Activated CD4-positive, alpha-beta T cell treated with anti-CD3 and anti-CD28 coated beads, Interleukin-2, Interleukin-6, amounts not matched to agents 100 ng/mL and 50 ng/mL, durations not matched to agents 16 hours and 8 hours (primary cell): Measurements from ENCODE around the gene USP17L12.
"Not testable (repeated sequence)": the region's sequence is repeated elsewhere in the genome, so short reads cannot be mapped to it uniquely, and the experiment has no call there.

Experiments used
- DNase-seq: peaks from one replicate; pipeline ENCODE4 v3.0.0-alpha.2; 2020

USP17L12 gene

GRCh38 chr4:9219852-9220251 is at the start of gene USP17L12:
USP17L12 (plus strand) TSS chr4:9220152; CDS start chr4:9220152, 0 bp downstream.
- not testable (repeated sequence) for DNase-seq

- not testable (repeated sequence) for DNase-seq
These were observed 9.6 kb upstream of the USP17L12 start, which contains the start of gene USP17L10 for GRCh38 chr4:9210357-9210756. USP17L10 (plus strand) TSS chr4:9210657; CDS start chr4:9210657, 0 bp downstream.

- not testable (repeated sequence) for DNase-seq
These were observed 5.3 kb upstream of the USP17L12 start for GRCh38 chr4:9214701-9215100.

GRCh38 chr4:9215105-9215504 is 4.8 kb upstream of the USP17L12 start, which contains the start of gene USP17L11:
USP17L11 (plus strand) TSS chr4:9215405; CDS start chr4:9215405, 0 bp downstream.
- not testable (repeated sequence) for DNase-seq

GRCh38 chr4:9224596-9224995 is 4.6 kb downstream of the USP17L12 start, which contains the start of gene USP17L13:
USP17L13 (plus strand) TSS chr4:9224896; CDS start chr4:9224896, 0 bp downstream.
- not testable (repeated sequence) for DNase-seq

- DNase-seq = not testable (repeated sequence)
These were observed 10.3 kb downstream of the USP17L12 start for GRCh38 chr4:9230249-9230648.

GRCh38 chr4:9234085-9234484 is 14.1 kb downstream of the USP17L12 start, which contains the start of gene USP17L15:
USP17L15 (plus strand) TSS chr4:9234385; CDS start chr4:9234385, 0 bp downstream.
- not testable (repeated sequence) for DNase-seq

GRCh38 chr4:9238461-9238860 is 18.5 kb downstream of the USP17L12 start:
- DNase-seq = not testable (repeated sequence)

GRCh38 chr4:9243579-9243978 is 23.6 kb downstream of the USP17L12 start, which contains the start of gene USP17L17:
USP17L17 (plus strand) TSS chr4:9243879; CDS start chr4:9243879, 0 bp downstream.
- DNase-seq = not testable (repeated sequence)

- peak; percentile 0 for DNase-seq
These were observed 28.2 kb downstream of the USP17L12 start, which contains the start of gene USP17L18 for GRCh38 chr4:9247953-9248680. USP17L18 (plus strand) TSS chr4:9248630; CDS start chr4:9248630, 0 bp downstream.

GRCh38 chr4:9253078-9253477 is 33.1 kb downstream of the USP17L12 start, which contains the start of gene USP17L19:
USP17L19 (plus strand) TSS chr4:9253378; CDS start chr4:9253378, 0 bp downstream.
- DNase-seq = not testable (repeated sequence)

GRCh38 chr4:9257824-9258223 is 37.9 kb downstream of the USP17L12 start, which contains the start of gene USP17L20:
USP17L20 (plus strand) TSS chr4:9258124; CDS start chr4:9258124, 0 bp downstream.
- not testable (repeated sequence) for DNase-seq

- not testable (repeated sequence) for DNase-seq
These were observed 42.6 kb downstream of the USP17L12 start, which contains the start of gene USP17L21 for GRCh38 chr4:9262572-9262971. USP17L21 (plus strand) TSS chr4:9262872; CDS start chr4:9262872, 0 bp downstream.

- DNase-seq = not testable (repeated sequence)
These were observed 47.4 kb downstream of the USP17L12 start, which contains the start of gene USP17L22 for GRCh38 chr4:9267319-9267718. USP17L22 (plus strand) TSS chr4:9267619; CDS start chr4:9267619, 0 bp downstream.
